Upper lobe of left lung (tissue), 4 donors: ENCODE data around the gene TEX264.

ENCODE experiments used
- EP300 ChIP-seq, 4 donors: sonication (generic); formaldehyde crosslinking; IDR thresholded peaks; one replicate each; pipeline ENCODE4 v1.5.1; 2017; ENCODE audit warnings: antibody characterized with exemption in 4 of 4, control low read depth in 2 of 4
- POLR2A ChIP-seq, 4 donors: fragments of 450-650 bp; IDR thresholded peaks; one replicate each; pipeline ENCODE4 v1.5.1; 2016 to 2017; ENCODE audit warnings: antibody characterized with exemption in 4 of 4, mild to moderate bottlenecking in 2 of 4
- POLR2AphosphoS5 ChIP-seq, 2 donors: sonication (generic); formaldehyde crosslinking; IDR thresholded peaks; one replicate each; pipeline ENCODE4 v1.5.1; 2017; ENCODE audit warnings: antibody characterized with exemption in 2 of 2
- TF ChIP-seq, protein P1 (sequence below), 6 experiments: fragments of 450-650 bp in 4 of 6; fragments of 200-600 bp in 2 of 6; sonication (generic) in 2 of 6; IDR thresholded peaks; one replicate each; pipeline ENCODE4 v1.5.1; 2016 to 2019; ENCODE audit warnings: antibody characterized with exemption in 6 of 6

DNA sequence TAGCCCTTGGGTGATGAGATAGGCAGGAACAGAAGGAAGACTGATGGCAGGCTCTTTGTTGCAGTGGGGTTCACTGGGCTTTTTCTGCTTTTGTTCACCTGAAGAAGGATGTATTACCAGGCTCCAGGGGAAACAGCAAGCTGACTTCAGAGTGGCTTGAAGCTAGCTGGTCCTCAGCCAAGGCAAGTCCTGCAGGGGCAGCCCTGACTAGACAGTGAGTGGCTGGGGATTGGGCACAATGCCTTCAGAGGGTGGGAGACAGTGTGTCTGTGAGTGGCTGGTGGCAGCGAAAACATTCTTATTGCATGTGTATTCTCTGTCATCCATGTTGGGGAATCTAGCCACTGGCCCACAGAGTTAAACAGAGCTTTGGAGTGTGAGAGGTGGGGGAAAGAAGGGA is 2.3 kb upstream of the TEX264 start:
- TF ChIP-seq POLR2A (IDR thresholded peaks at IDR 0.05) (no peak), POLR2AphosphoS5 (IDR thresholded peaks at IDR 0.05) (no peak), EP300 (IDR thresholded peaks at IDR 0.05) (no peak)
- TF ChIP-seq, protein P1, sequence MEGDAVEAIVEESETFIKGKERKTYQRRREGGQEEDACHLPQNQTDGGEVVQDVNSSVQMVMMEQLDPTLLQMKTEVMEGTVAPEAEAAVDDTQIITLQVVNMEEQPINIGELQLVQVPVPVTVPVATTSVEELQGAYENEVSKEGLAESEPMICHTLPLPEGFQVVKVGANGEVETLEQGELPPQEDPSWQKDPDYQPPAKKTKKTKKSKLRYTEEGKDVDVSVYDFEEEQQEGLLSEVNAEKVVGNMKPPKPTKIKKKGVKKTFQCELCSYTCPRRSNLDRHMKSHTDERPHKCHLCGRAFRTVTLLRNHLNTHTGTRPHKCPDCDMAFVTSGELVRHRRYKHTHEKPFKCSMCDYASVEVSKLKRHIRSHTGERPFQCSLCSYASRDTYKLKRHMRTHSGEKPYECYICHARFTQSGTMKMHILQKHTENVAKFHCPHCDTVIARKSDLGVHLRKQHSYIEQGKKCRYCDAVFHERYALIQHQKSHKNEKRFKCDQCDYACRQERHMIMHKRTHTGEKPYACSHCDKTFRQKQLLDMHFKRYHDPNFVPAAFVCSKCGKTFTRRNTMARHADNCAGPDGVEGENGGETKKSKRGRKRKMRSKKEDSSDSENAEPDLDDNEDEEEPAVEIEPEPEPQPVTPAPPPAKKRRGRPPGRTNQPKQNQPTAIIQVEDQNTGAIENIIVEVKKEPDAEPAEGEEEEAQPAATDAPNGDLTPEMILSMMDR (IDR thresholded peaks at IDR 0.05) = no peak
